ENCODE data around the gene TRIM54.

- TF ChIP-seq CTCF (conservative IDR thresholded peaks at IDR 0.05; ENCODE audit: low read length) (no peak), EZH2phosphoT487 (IDR thresholded peaks at IDR 0.05; ENCODE audit: borderline replicate concordance) (no peak)
Observed at GRCh38 chr2:27324720-27325119, 42.5 kb downstream of the TRIM54 start.
